Fibroblast of pulmonary artery (primary cell): ENCODE measurements around the gene PLEKHG7.

Experiments
- DNase-seq: peaks from one replicate; pipeline ENCODE4 v3.0.0-alpha.2; 2010; ENCODE audit warnings: low read depth
- H3K4me3 ChIP-seq: replicated peaks from 2 replicates; pipeline ENCODE4 v1.5.1; 2011; ENCODE audit warnings: low read depth, mild to moderate bottlenecking, control low read depth, low read length, moderate library complexity
- CTCF ChIP-seq: IDR thresholded peaks from 2 replicates; pipeline ENCODE4 v1.5.1; 2011; ENCODE audit warnings: mild to moderate bottlenecking, control low read depth, low read length, inconsistent platforms; ENCODE audit errors: missing control alignments

Gene PLEKHG7

GRCh38 chr12:92690601-92691000, 12.2 kb upstream of the PLEKHG7 start:
- H3K4me3 ChIP-seq: no peak overlapping the region
- no peak for TF ChIP-seq CTCF
- DNase-seq: peak; percentile 34

- TF ChIP-seq CTCF: no peak
- H3K4me3 ChIP-seq: no peak overlapping the region
- DNase-seq: no peak
Measured at GRCh38 chr12:92695056-92695455, 7.7 kb upstream of the PLEKHG7 start.

- H3K4me3 ChIP-seq: no peak overlapping the region
- no peak for DNase-seq
- no peak for TF ChIP-seq CTCF
Measured at GRCh38 chr12:92695577-92695976, 7.2 kb upstream of the PLEKHG7 start.

GRCh38 chr12:92696216-92696615, 6.6 kb upstream of the PLEKHG7 start:
- no peak overlapping the region for H3K4me3 ChIP-seq
- peak; percentile 83 for DNase-seq
- TF ChIP-seq CTCF: no peak

- no peak overlapping the region for H3K4me3 ChIP-seq
- no peak for DNase-seq
- TF ChIP-seq CTCF: no peak
Measured at GRCh38 chr12:92698474-92698873, 4.3 kb upstream of the PLEKHG7 start.

GRCh38 chr12:92701441-92701840, 1.3 kb upstream of the PLEKHG7 start:
- DNase-seq: no peak
- TF ChIP-seq CTCF: no peak
- no peak overlapping the region for H3K4me3 ChIP-seq

GRCh38 chr12:92703786-92704185, 997 bp downstream of the PLEKHG7 start:
- DNase-seq: no peak
- TF ChIP-seq CTCF: no peak
- no peak overlapping the region for H3K4me3 ChIP-seq
